Measurements from ENCODE around the gene COL25A1. TPM values are rescaled to one million over a fixed set of nuclear protein-coding genes. Genes with fewer than 3 reads are reported as not detected.
"Not testable (repeated sequence)": the region's sequence is repeated elsewhere in the genome, so short reads cannot be mapped to it uniquely, and the experiment has no call there.

COL25A1 gene
- total RNA-seq, 2 experiments from 2014 or later: not detected

DNA sequence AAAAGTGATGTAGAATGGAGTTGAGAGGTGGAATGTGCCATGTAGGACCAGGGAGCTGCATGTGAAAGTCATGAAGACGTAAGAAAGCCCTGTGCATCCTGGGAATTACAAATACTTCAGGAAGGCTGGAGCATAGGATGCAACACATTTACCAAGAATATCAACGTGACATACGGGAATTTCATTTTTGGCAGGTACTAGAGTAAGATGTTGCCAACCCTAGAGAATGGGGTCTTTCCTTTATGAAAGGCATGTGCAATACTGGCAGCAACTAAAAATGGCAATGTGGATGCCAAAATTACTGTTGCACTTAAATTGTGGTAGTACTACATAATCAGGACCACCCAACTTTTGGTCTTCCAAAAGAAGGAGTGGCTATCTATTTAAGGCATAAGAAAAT lies 188.0 kb downstream of the COL25A1 start:
- intact Hi-C loops (cut with DNase I, micrococcal nuclease): no loop called here
- Mint-ChIP-seq H3K9me3 (ENCODE audit: low read depth) (no peaks in the 10 kb centered on the region), H3K36me3 (ENCODE audit: low read depth) (no peaks in the 10 kb centered on the region), H3K27ac (no peak overlapping the region), H3K27me3 (peaks cover 9% of the 10 kb centered on the region), H3K4me1 (no peaks in the 10 kb centered on the region), H3K4me3 (no peak overlapping the region)
- ChIA-PET POLR2A (no interaction called here), CTCF (no interaction called here)
- DNase-seq (no peak), ATAC-seq (no peak)

DNA sequence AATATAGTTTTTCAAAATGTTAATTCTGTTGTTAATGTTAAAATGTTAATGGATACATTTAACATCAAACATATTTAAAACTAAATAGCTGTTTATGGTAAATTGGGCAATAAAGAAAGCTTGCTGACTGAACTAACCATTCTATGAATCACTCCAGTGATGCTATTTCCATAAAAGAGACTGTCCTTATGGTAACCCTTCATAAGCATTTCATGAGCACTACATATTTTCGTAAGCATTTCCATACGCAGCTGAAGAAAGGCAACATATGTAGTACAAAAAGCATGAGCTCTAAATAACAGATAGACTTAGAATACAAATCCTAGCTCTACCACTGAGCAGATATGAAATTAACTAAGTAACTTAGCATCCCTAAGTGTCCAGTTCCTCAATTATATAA lies 188.9 kb downstream of the COL25A1 start:
- peaks cover 9% of the 10 kb centered on the region for H3K27me3 Mint-ChIP-seq
- ATAC-seq (no peak), DNase-seq (no peak)
- no peak overlapping the region for H3K27ac Mint-ChIP-seq
- H3K4me1 Mint-ChIP-seq: no peaks in the 10 kb centered on the region
- intact Hi-C loops (cut with DNase I, micrococcal nuclease): no loop called here
- no peak overlapping the region for H3K4me3 Mint-ChIP-seq
- no peaks in the 10 kb centered on the region for H3K9me3 Mint-ChIP-seq (ENCODE audit: low read depth)
- ChIA-PET POLR2A (no interaction called here), CTCF (no interaction called here)
- no peaks in the 10 kb centered on the region for H3K36me3 Mint-ChIP-seq (ENCODE audit: low read depth)

DNA sequence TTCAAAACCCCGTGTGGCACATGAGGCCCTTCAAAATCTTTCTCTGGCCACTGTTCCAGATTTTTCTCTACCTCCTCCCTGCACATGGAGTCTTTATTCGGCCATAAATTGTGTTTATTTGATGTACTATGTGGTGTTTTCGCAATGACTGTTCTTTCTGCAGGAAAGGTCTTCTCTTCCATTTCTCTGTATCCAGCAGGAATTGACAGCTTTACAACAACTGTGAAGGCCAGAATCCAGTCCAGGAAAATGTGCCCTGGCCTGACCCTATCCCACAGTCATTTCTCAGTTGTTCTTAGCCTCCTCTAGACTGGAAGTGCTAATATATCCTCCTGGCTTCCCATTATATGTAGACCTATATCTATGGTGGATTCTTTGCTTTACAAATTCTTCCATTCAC lies 191.4 kb downstream of the COL25A1 start:
- ChIA-PET CTCF (interaction anchor here (0.6 kb wide), 1 partner anchor 224 kb away, joined by 3 read pairs; no protein-coding TSS in a partner anchor), POLR2A (no interaction called here)
- no peak for DNase-seq
- H3K9me3 Mint-ChIP-seq (ENCODE audit: low read depth): no peaks in the 10 kb centered on the region
- H3K36me3 Mint-ChIP-seq (ENCODE audit: low read depth): no peaks in the 10 kb centered on the region
- H3K4me1 Mint-ChIP-seq: no peaks in the 10 kb centered on the region
- H3K4me3 Mint-ChIP-seq: no peak overlapping the region
- intact Hi-C loops (cut with DNase I, micrococcal nuclease): no loop called here
- no peak overlapping the region for H3K27ac Mint-ChIP-seq
- ATAC-seq: no peak
- peaks cover 11% of the 10 kb centered on the region for H3K27me3 Mint-ChIP-seq

DNA sequence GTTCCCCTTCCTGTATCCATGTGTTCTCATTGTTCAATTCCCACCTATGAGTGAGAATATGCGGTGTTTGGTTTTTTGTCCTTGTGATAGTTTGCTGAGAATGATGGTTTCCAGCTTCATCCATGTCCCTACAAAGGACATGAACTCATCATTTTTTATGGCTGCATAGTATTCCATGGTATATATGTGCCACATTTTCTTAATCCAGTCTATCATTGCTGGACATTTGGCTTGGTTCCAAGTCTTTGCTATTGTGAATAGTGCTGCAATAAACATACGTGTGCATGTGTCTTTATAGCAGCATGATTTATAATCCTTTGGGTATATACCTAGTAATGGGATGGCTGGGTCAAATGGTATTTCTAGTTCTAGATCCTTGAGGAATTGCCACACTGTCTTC lies 194.2 kb downstream of the COL25A1 start:
- H3K36me3 Mint-ChIP-seq (ENCODE audit: low read depth); DNase-seq; intact Hi-C loops (cut with DNase I, micrococcal nuclease); H3K27me3 Mint-ChIP-seq; H3K9me3 Mint-ChIP-seq (ENCODE audit: low read depth); CTCF ChIA-PET; POLR2A ChIA-PET; H3K27ac Mint-ChIP-seq; H3K4me1 Mint-ChIP-seq; H3K4me3 Mint-ChIP-seq; ATAC-seq: not testable (repeated sequence)

DNA sequence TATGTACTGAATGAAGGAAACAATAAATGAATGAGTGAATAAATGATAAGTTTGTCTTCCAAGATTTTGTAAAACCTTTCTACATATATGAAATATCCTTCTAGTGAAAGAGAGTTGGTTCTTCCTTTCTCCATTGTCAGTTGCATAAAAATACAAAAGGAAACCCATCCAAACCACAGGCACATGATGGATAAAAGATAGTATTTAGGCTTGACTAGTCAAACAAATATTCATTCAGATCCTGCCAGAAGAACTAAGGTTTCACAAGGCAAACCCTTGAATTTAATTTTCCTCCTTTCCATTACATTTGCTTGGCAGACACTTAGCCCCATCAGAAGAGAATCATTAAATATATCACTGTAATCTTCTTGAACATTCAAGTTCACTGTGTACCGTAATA lies 208.4 kb downstream of the COL25A1 start:
- intact Hi-C loops (cut with DNase I, micrococcal nuclease): no loop called here
- H3K4me3 Mint-ChIP-seq: no peak overlapping the region
- H3K27ac Mint-ChIP-seq: no peak overlapping the region
- ChIA-PET CTCF (interaction anchor here (0.6 kb wide), 1 partner anchor 45 kb away, joined by 3 read pairs; no protein-coding TSS in a partner anchor), POLR2A (no interaction called here)
- no peaks in the 10 kb centered on the region for H3K9me3 Mint-ChIP-seq (ENCODE audit: low read depth)
- ATAC-seq (no peak), DNase-seq (no peak)
- no peaks in the 10 kb centered on the region for H3K36me3 Mint-ChIP-seq (ENCODE audit: low read depth)
- no peaks in the 10 kb centered on the region for H3K27me3 Mint-ChIP-seq
- H3K4me1 Mint-ChIP-seq: no peaks in the 10 kb centered on the region

DNA sequence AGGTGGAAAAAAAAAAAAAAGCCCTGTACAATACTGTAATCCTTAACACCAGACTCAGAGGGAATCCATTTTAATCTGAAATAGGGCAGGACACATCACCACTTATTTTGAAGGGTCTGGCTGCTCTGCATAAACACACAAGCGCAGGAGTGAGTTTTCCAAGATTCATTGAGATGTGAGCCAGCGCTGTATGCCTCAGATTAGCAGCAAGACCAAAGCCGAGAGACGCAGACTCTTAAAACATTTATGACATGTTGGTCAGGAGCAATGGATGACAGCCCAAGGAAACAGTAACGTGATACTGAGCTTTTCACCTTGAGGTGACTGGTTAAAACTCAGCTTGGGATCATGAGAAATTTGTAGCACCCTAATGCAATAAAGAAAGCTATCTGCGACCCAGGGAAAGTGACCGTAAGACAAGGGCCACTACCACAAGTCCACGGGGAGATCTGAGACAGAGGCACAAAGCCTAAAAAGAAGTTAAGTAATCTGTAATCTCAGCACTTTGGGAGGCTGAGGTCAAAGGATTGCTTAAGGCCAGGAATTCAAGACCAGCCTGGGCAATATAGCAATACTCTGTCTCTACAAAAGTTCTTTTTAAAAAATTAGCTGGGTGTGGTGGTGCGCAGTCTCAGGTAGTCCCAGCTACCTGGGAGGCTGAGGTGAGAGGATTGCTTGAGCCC lies 210.6 kb downstream of the COL25A1 start:
- no peaks in the 10 kb centered on the region for H3K9me3 Mint-ChIP-seq (ENCODE audit: low read depth)
- no peaks in the 10 kb centered on the region for H3K36me3 Mint-ChIP-seq (ENCODE audit: low read depth)
- no peak overlapping the region for H3K27ac Mint-ChIP-seq
- no peak overlapping the region for H3K4me3 Mint-ChIP-seq
- DNase-seq (no peak), ATAC-seq (no peak)
- ChIA-PET POLR2A (no interaction called here), CTCF (no interaction called here)
- H3K27me3 Mint-ChIP-seq: peaks cover under 1% of the 10 kb centered on the region
- intact Hi-C loops (cut with DNase I, micrococcal nuclease): no loop called here
- H3K4me1 Mint-ChIP-seq: no peaks in the 10 kb centered on the region

DNA sequence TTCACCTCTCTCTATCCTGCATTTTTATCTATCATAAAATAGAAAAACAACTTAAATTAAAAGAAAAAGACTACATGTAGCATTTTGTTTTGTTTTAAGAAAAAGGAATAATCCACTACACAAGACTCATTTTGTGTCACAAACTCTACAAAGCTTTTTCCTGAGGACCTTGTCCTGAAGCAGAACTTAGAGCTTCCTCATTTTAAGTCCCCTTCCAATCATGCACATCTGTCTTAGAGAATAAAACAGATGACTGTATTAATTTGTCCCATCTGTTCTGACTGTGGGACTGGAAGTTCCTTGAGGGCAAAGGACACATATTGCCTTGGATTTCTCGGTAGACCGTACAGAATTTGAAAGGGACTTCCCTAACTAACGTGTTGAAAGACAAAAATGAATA lies 218.5 kb downstream of the COL25A1 start:
- H3K4me3 Mint-ChIP-seq: no peak overlapping the region
- no peak overlapping the region for H3K27ac Mint-ChIP-seq
- intact Hi-C loops (cut with DNase I, micrococcal nuclease): no loop called here
- ChIA-PET CTCF (interaction anchor here (0.5 to 0.6 kb wide), 2 partner anchors 879 to 1231 kb away, joined by 3 read pairs; no protein-coding TSS in a partner anchor), POLR2A (no interaction called here)
- H3K36me3 Mint-ChIP-seq (ENCODE audit: low read depth): no peaks in the 10 kb centered on the region
- no peak for ATAC-seq
- DNase-seq: no peak
- no peaks in the 10 kb centered on the region for H3K4me1 Mint-ChIP-seq
- peaks cover 10% of the 10 kb centered on the region for H3K27me3 Mint-ChIP-seq
- H3K9me3 Mint-ChIP-seq (ENCODE audit: low read depth): no peaks in the 10 kb centered on the region

DNA sequence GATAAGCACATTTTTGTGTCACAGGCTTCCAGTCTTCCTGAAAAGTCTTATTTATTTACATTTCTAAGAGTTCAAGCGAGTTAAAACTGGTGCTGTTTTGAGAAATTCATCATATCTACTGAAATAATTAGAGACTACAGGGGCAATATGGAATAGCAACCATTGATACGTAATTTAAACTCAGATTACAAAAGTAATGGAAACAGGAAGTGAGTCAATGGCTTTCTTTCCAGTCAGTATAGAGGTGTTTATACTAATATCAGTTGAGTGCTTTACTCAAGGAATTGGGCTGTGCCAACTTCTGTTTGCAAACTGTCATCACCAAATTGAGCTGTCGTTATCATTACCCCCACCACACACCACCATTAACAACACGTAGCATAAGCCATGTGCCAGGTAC lies 222.7 kb downstream of the COL25A1 start:
- intact Hi-C loops (cut with DNase I, micrococcal nuclease): no loop called here
- Mint-ChIP-seq H3K36me3 (ENCODE audit: low read depth) (no peaks in the 10 kb centered on the region), H3K4me3 (no peak overlapping the region), H3K27ac (no peak overlapping the region), H3K27me3 (peaks cover 3% of the 10 kb centered on the region), H3K9me3 (ENCODE audit: low read depth) (no peaks in the 10 kb centered on the region), H3K4me1 (no peaks in the 10 kb centered on the region)
- ATAC-seq: no peak
- CTCF ChIA-PET: no interaction called here
- POLR2A ChIA-PET: no interaction called here
- DNase-seq: no peak

DNA sequence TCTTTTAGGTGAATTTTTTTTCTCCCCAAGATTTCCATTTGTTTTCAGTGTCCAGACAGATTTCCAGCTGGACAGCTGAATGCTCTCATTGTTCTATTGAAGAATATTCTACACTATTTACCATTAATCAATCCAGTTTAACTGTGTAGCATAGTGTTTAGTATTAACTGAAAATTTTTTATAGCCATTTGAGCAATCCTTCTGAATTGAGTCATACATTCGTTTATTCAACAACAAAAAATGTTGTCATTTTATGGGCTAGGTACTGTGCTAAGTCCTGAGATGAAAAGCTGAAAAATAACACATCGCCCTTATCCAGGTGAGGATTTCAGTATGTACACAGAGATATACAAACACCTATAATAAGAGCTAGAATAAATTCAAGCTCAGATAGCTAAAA lies 223.3 kb downstream of the COL25A1 start:
- Mint-ChIP-seq H3K36me3 (ENCODE audit: low read depth) (no peaks in the 10 kb centered on the region), H3K27ac (no peak overlapping the region), H3K9me3 (ENCODE audit: low read depth) (no peaks in the 10 kb centered on the region), H3K27me3 (peaks cover 3% of the 10 kb centered on the region), H3K4me1 (no peaks in the 10 kb centered on the region), H3K4me3 (no peak overlapping the region)
- no peak for ATAC-seq
- intact Hi-C loops (cut with DNase I, micrococcal nuclease): no loop called here
- CTCF ChIA-PET: no interaction called here
- DNase-seq: no peak
- POLR2A ChIA-PET: no interaction called here

DNA sequence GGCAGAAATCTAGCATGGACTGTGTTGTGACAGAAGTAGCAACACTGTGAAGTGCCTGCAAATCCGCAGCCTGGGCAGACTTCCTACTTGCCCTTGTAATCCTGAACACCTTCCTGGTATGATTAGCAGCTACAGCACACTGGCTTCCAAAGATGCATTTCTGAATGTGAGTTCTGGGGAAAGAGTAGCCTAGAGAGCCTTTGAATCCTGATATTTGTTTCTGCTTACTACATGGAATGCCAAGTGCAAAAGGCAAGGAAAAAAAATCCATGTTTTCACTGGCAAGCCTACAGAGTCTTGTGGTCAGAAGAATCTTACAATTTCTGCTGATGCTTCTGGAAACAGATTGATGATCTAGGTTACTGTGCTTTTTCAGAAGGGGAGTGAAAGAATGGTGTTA lies 223.7 kb downstream of the COL25A1 start:
- POLR2A ChIA-PET: no interaction called here
- H3K27ac Mint-ChIP-seq: no peak overlapping the region
- CTCF ChIA-PET: no interaction called here
- peaks cover 3% of the 10 kb centered on the region for H3K27me3 Mint-ChIP-seq
- H3K36me3 Mint-ChIP-seq (ENCODE audit: low read depth): no peaks in the 10 kb centered on the region
- H3K9me3 Mint-ChIP-seq (ENCODE audit: low read depth): no peaks in the 10 kb centered on the region
- ATAC-seq (no peak), DNase-seq (no peak)
- H3K4me1 Mint-ChIP-seq: no peaks in the 10 kb centered on the region
- intact Hi-C loops (cut with DNase I, micrococcal nuclease): no loop called here
- H3K4me3 Mint-ChIP-seq: no peak overlapping the region

DNA sequence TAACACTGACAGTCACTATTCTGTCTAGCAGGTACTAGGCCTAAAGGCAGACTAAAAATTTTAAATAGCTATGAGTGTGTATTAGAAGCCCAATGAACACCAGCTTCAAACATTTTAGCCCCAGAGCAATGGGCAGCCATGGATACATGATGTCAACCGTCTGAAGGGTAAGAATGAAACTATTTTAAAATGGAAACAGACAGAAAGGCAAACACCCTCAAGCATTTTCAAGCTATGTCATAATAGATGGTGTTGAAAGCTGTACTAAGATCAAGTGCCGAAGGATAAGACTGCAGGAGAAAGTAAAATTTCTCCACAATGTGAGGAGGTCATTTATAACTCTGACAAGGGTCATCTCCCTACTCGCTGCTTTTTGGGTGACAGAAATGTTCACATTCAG lies 225.0 kb downstream of the COL25A1 start:
- ChIA-PET CTCF (no interaction called here), POLR2A (interaction anchor here (0.6 kb wide), 1 partner anchor 229 kb away, joined by 3 read pairs; no protein-coding TSS in a partner anchor)
- H3K4me1 Mint-ChIP-seq: no peaks in the 10 kb centered on the region

DNA sequence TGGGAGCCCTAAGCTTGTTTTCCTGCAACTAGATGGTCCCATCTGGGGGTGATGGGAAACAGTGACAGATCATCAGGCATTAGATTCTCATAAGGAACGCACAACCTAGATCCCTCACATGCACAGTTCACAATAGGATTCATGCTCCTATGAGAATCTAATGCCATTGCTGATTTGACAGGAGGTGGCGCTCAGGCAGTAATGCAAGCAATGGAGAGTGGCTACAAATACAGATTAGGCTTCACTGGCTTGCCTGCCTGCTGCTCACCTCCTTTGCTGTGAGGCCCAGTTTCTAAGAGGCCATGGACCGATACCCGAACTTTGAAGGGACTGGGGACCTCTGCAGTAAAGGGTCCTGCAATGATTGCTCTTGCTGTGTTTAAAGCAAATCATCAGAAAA lies 225.7 kb downstream of the COL25A1 start:
- H3K27ac Mint-ChIP-seq; H3K27me3 Mint-ChIP-seq; H3K4me1 Mint-ChIP-seq; ATAC-seq; H3K4me3 Mint-ChIP-seq; H3K9me3 Mint-ChIP-seq (ENCODE audit: low read depth); CTCF ChIA-PET; intact Hi-C loops (cut with DNase I, micrococcal nuclease); H3K36me3 Mint-ChIP-seq (ENCODE audit: low read depth): not testable (repeated sequence)
- POLR2A ChIA-PET: interaction anchor here (0.6 kb wide), 1 partner anchor 228 kb away, joined by 3 read pairs; no protein-coding TSS in a partner anchor
- DNase-seq: peak; percentile 12

More for the DNA sequence above, 225.0 kb downstream of the COL25A1 start:
- DNase-seq: no peak
- Mint-ChIP-seq H3K4me3 (no peak overlapping the region), H3K27me3 (peaks cover 3% of the 10 kb centered on the region), H3K9me3 (ENCODE audit: low read depth) (no peaks in the 10 kb centered on the region), H3K27ac (no peak overlapping the region), H3K36me3 (ENCODE audit: low read depth) (no peaks in the 10 kb centered on the region)
- no peak for ATAC-seq
- intact Hi-C loops (cut with DNase I, micrococcal nuclease): no loop called here

DNA sequence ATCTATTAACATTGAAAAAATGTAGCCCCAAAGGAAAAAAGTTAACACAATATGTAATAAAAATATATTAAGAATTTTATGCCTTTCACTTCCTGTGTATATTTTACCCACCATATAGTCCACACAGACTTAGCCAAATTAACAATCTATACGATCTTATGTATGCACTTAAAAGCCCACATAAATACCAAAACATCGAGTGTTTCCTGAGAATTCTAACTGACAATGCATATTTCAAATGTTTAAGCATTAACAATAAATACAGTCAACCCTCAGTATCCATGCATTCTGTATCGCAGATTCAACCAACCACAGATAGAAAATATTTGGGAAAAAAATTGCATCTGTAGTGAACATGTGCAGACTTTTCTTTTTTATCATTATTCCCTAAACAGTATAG lies 226.8 kb downstream of the COL25A1 start:
- intact Hi-C loops (cut with DNase I, micrococcal nuclease): no loop called here
- ATAC-seq (no peak), DNase-seq (no peak)
- H3K4me1 Mint-ChIP-seq: no peaks in the 10 kb centered on the region
- H3K27me3 Mint-ChIP-seq: peaks cover under 1% of the 10 kb centered on the region
- CTCF ChIA-PET: no interaction called here
- no peak overlapping the region for H3K4me3 Mint-ChIP-seq
- H3K27ac Mint-ChIP-seq: no peak overlapping the region
- no peaks in the 10 kb centered on the region for H3K36me3 Mint-ChIP-seq (ENCODE audit: low read depth)
- POLR2A ChIA-PET: no interaction called here
- H3K9me3 Mint-ChIP-seq (ENCODE audit: low read depth): no peaks in the 10 kb centered on the region

All from activated CD4-positive, alpha-beta T cell treated with anti-CD3 and anti-CD28 coated beads for 36 hours (primary cell).